Measurements from ENCODE around the gene BPIFB3. TPM values are rescaled to one million over a fixed set of nuclear protein-coding genes. Genes with fewer than 3 reads are reported as not detected.
A peak's percentile ranks its signal among the peaks of the same experiment; 100 is the strongest.
"Not testable (repeated sequence)": the region's sequence is repeated elsewhere in the genome, so short reads cannot be mapped to it uniquely, and the experiment has no call there.

The BPIFB3 gene
- total and polyA plus RNA-seq, 2 of the 13 experiments (the other 11 are each of a cell fraction or from before 2014, with no cell fraction given): 0.09 TPM; not detected in 1

DNA sequence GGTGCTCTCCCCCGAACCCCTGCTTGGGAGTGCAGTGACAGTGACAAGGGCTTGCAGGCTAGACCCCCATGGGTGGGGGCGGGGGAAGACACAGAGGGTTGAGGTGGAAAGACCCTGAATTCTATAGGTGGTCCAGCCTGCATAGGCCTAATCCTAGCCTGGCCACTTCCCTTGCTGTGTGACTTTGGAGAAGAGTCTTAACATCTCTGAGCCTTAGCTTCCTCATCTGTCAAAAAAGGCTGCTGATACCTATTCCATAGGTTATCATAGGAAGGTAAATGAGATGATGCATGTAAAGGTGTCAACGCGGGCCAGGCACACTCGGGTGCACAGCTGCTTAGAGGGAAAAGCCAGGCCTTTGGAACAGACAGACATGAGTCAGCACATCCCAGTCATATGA is 41.5 kb downstream of the BPIFB3 start:
- no TSS peak for BruUV-seq (replicated peaks)
- no peak for DNase-seq (ENCODE audit: low spot score)
- H3K9me3 ChIP-seq (ENCODE audit: low read length): no peaks in the 10 kb centered on the region
- ChIA-PET CTCF (ENCODE audit: low intra/inter-chr PET ratio, low total read pairs) (interaction anchor here (0.9 to 5.3 kb wide), 16 partner anchors 11 to 305 kb away, joined by 3 to 97 read pairs (median 5); partner anchors contain the start of genes BPIFA2 and SUN5), POLR2A (no interaction called here)
- no peak overlapping the region for H3K4me3 ChIP-seq (replicated peaks in 1 of 3; ENCODE audit: insufficient read depth in 1 of 3, low read depth in 2 of 3, low read length in 3 of 3)
- intact Hi-C loops (cut with micrococcal nuclease; ENCODE audit: unreplicated experiment) (no loop called here), in situ Hi-C loops (cut with HindIII; ENCODE audit: extremely low pct_ligation_motif_present, low pct_unique_long_range_greater_than_20kb) (loop anchor here (5.0 kb wide), 2 partner anchors 193 to 308 kb away; no protein-coding TSS in a partner anchor)
- no peak overlapping the region for H3K27ac ChIP-seq (ENCODE audit: extremely low read length, insufficient read depth, low read length)
- WGBS (ENCODE audit: low lambda C conversion rate): 50% methylated on average over 5 of the region's 5 CpGs
- H4K20me1 ChIP-seq (ENCODE audit: insufficient read depth, low read length): no peaks in the 10 kb centered on the region
- no peak overlapping the region for H2AFZ ChIP-seq (ENCODE audit: low read length)
- no peaks in the 10 kb centered on the region; a peak in 1 of 5 replicates for H3K27me3 ChIP-seq (ENCODE audit: control insufficient read depth in 1 of 2, insufficient read depth in 2 of 2, low read length in 2 of 2)
- no peak overlapping the region for H3K9ac ChIP-seq (ENCODE audit: insufficient read depth, low read depth, low read length)
- no peaks in the 10 kb centered on the region for H3K36me3 ChIP-seq (replicated peaks in 1 of 2; ENCODE audit: control insufficient read depth in 1 of 2, insufficient read depth in 2 of 2, low read length in 2 of 2)
- no peak for ATAC-seq
- no peak for FAIRE-seq
- H3K79me2 ChIP-seq (ENCODE audit: insufficient read depth, low read length): no peaks in the 10 kb centered on the region
- H3K4me2 ChIP-seq (ENCODE audit: low read depth, low read length): no peak overlapping the region
- no peaks in the 10 kb centered on the region for H3K4me1 ChIP-seq (ENCODE audit: insufficient read depth, low read length)
- TF ChIP-seq ZNF768 (CRISPR knock-in tag; IDR thresholded peaks at IDR 0.05): peak; percentile 78
- TF ChIP-seq HOXA7 (CRISPR knock-in tag; IDR thresholded peaks at IDR 0.05): no peak
- TF ChIP-seq, protein P1, sequence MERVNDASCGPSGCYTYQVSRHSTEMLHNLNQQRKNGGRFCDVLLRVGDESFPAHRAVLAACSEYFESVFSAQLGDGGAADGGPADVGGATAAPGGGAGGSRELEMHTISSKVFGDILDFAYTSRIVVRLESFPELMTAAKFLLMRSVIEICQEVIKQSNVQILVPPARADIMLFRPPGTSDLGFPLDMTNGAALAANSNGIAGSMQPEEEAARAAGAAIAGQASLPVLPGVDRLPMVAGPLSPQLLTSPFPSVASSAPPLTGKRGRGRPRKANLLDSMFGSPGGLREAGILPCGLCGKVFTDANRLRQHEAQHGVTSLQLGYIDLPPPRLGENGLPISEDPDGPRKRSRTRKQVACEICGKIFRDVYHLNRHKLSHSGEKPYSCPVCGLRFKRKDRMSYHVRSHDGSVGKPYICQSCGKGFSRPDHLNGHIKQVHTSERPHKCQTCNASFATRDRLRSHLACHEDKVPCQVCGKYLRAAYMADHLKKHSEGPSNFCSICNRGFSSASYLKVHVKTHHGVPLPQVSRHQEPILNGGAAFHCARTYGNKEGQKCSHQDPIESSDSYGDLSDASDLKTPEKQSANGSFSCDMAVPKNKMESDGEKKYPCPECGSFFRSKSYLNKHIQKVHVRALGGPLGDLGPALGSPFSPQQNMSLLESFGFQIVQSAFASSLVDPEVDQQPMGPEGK (CRISPR knock-in tag; IDR thresholded peaks at IDR 0.05): no peak
- TF ChIP-seq MAFK (conservative IDR thresholded peaks at IDR 0.05 in 1 of 2, IDR thresholded peaks at IDR 0.05 in 1 of 2; ENCODE audit: low read length in 2 of 2): peak in 1 of 2 experiments; percentile 40; a peak in 1 of 4 replicates

DNA sequence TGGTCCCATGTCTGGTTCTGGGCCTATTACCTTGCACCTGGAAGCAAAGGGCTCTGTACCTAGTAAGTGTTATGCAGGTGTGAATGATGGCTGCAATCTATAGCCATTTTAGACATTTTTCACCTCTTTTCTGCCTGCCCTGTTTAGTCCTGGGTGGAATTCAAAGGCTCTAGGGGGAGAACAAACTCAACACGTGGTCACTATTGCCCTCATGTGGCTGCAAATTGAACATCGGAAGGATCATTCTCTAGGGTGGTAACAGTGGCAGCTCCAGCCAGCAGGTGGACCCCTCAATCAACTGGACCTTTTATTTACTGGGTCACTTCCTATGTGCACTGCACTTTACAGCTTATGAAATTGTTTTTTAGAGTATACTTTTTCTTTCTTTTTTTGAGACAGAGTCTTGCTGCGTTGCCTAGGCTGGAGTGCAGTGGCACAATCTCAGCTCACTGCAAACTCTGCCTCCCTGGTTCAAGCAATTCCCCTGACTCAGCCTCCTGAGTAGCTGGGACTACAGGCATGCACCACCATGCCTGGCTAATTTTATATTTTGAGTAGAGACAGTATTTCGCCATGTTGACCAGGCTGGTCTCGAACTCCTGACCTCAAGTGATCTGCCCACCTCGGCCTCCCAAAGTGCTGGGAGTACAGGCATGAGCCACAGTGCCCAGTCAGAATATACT is 42.3 kb downstream of the BPIFB3 start:
- H3K4me3 ChIP-seq (replicated peaks in 1 of 3; ENCODE audit: insufficient read depth in 1 of 3, low read depth in 2 of 3, low read length in 3 of 3); H3K9ac ChIP-seq (ENCODE audit: insufficient read depth, low read depth, low read length); H3K79me2 ChIP-seq (ENCODE audit: insufficient read depth, low read length); H4K20me1 ChIP-seq (ENCODE audit: insufficient read depth, low read length); H3K4me2 ChIP-seq (ENCODE audit: low read depth, low read length); H3K9me3 ChIP-seq (ENCODE audit: low read length); POLR2A ChIA-PET; H2AFZ ChIP-seq (ENCODE audit: low read length); H3K36me3 ChIP-seq (replicated peaks in 1 of 2; ENCODE audit: control insufficient read depth in 1 of 2, insufficient read depth in 2 of 2, low read length in 2 of 2); H3K27me3 ChIP-seq (ENCODE audit: control insufficient read depth in 1 of 2, insufficient read depth in 2 of 2, low read length in 2 of 2); H3K27ac ChIP-seq (ENCODE audit: extremely low read length, insufficient read depth, low read length); BruUV-seq (replicated peaks); H3K4me1 ChIP-seq (ENCODE audit: insufficient read depth, low read length); TF ChIP-seq LCORL (IDR thresholded peaks at IDR 0.05): not testable (repeated sequence)
- ATAC-seq (peak; percentile 94), FAIRE-seq (peak; percentile 100), DNase-seq (ENCODE audit: low spot score) (peak; percentile 91)
- in situ Hi-C loops (cut with HindIII; ENCODE audit: extremely low pct_ligation_motif_present, low pct_unique_long_range_greater_than_20kb) (loop anchor here (5.0 kb wide), 2 partner anchors 194 to 309 kb away; no protein-coding TSS in a partner anchor), intact Hi-C loops (cut with micrococcal nuclease; ENCODE audit: unreplicated experiment) (loop anchor here (1.0 kb wide), 4 partner anchors 101 to 306 kb away; no protein-coding TSS in a partner anchor)
- WGBS (ENCODE audit: low lambda C conversion rate): 0% methylated on average over 6 of the region's 6 CpGs
- CTCF ChIA-PET (ENCODE audit: low intra/inter-chr PET ratio, low total read pairs): interaction anchor here (0.9 to 5.3 kb wide), 17 partner anchors 10 to 306 kb away, joined by 3 to 97 read pairs (median 5); partner anchors contain the start of genes BPIFA2 and SUN5
- TF ChIP-seq ZNF605 (CRISPR knock-in tag; IDR thresholded peaks at IDR 0.05): peak; percentile 41; the same call in 1 of the 2 replicates
- TF ChIP-seq DNMT3B (CRISPR knock-in tag; conservative IDR thresholded peaks at IDR 0.05): 0 out of 2 replicates have a peak, but pooled peaks have one; percentile 90
- TF ChIP-seq KLF6 (CRISPR knock-in tag; IDR thresholded peaks at IDR 0.05): peak; percentile 79
- 0 out of 2 replicates have a peak, but pooled peaks have one; percentile 27 for TF ChIP-seq SIX1 (CRISPR knock-in tag; IDR thresholded peaks at IDR 0.05; ENCODE audit: borderline replicate concordance)
- TF ChIP-seq ZNF792 (CRISPR knock-in tag; IDR thresholded peaks at IDR 0.05): 0 out of 2 replicates have a peak, but pooled peaks have one; percentile 43
- peak; percentile 73 for TF ChIP-seq LCORL (CRISPR knock-in tag; IDR thresholded peaks at IDR 0.05)
- 0 out of 2 replicates have a peak, but pooled peaks have one; percentile 41 for TF ChIP-seq HMG20B (CRISPR knock-in tag; conservative IDR thresholded peaks at IDR 0.05)
- TF ChIP-seq, protein P2, sequence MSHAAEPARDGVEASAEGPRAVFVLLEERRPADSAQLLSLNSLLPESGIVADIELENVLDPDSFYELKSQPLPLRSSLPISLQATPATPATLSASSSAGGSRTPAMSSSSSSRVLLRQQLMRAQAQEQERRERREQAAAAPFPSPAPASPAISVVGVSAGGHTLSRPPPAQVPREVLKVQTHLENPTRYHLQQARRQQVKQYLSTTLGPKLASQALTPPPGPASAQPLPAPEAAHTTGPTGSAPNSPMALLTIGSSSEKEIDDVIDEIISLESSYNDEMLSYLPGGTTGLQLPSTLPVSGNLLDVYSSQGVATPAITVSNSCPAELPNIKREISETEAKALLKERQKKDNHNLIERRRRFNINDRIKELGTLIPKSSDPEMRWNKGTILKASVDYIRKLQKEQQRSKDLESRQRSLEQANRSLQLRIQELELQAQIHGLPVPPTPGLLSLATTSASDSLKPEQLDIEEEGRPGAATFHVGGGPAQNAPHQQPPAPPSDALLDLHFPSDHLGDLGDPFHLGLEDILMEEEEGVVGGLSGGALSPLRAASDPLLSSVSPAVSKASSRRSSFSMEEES (CRISPR knock-in tag; IDR thresholded peaks at IDR 0.05): peak; percentile 62; the same call in 1 of the 2 replicates
- TF ChIP-seq ERF (CRISPR knock-in tag; IDR thresholded peaks at IDR 0.05): peak; percentile 94
- peak; percentile 41; the same call in 1 of the 2 replicates for TF ChIP-seq SP5 (CRISPR knock-in tag; IDR thresholded peaks at IDR 0.05; ENCODE audit: borderline replicate concordance, low read depth)
- peak; percentile 67; the same call in 1 of the 2 replicates for TF ChIP-seq KAT7 (CRISPR knock-in tag; IDR thresholded peaks at IDR 0.05; ENCODE audit: borderline replicate concordance)
